Stimulated activated naive B cell treated with anti-CD40 and anti-IgM and Interleukin-4, amounts not matched to agents 10 μg/mL and 1 μg/mL and 100 μg/mL, for 72 hours (primary cell): ENCODE data around the gene MYO1D.

Source experiments
- ATAC-seq, 2 donors: fragments of 150-1000 bp; cut with Tn5 transposase; replicated peaks; 2 replicates each; pipeline ENCODE4 v1.10.0; 2021; ENCODE audit warnings: moderate library complexity in 1 of 2
- DNase-seq: peaks from one replicate; pipeline ENCODE4 v3.0.0; 2021
- H3K27ac Mint-ChIP-seq: one replicate; pipeline ENCODE4 v1.8.0; 2022; ENCODE audit warnings: mild to moderate bottlenecking, mixed read lengths
- H3K27me3 Mint-ChIP-seq, 2 donors: one replicate each; pipeline ENCODE4 v1.8.0; 2022; ENCODE audit warnings: mixed read lengths in 2 of 2
- H3K36me3 Mint-ChIP-seq, 2 donors: one replicate each; pipeline ENCODE4 v1.8.0; 2022; ENCODE audit warnings: mixed read lengths in 2 of 2, mild to moderate bottlenecking in 1 of 2
- H3K4me1 Mint-ChIP-seq, 2 donors: one replicate each; pipeline ENCODE4 v1.8.0; 2022; ENCODE audit warnings: mixed read lengths in 2 of 2, mild to moderate bottlenecking in 1 of 2
- H3K4me3 Mint-ChIP-seq, 2 donors: one replicate each; pipeline ENCODE4 v1.8.0; 2022; ENCODE audit warnings: mild to moderate bottlenecking in 2 of 2, mixed read lengths in 2 of 2, moderate library complexity in 1 of 2
- H3K9me3 Mint-ChIP-seq, 2 donors: one replicate each; pipeline ENCODE4 v1.8.0; 2022; ENCODE audit warnings: mixed read lengths in 2 of 2, mild to moderate bottlenecking in 1 of 2

MYO1D gene

DNA sequence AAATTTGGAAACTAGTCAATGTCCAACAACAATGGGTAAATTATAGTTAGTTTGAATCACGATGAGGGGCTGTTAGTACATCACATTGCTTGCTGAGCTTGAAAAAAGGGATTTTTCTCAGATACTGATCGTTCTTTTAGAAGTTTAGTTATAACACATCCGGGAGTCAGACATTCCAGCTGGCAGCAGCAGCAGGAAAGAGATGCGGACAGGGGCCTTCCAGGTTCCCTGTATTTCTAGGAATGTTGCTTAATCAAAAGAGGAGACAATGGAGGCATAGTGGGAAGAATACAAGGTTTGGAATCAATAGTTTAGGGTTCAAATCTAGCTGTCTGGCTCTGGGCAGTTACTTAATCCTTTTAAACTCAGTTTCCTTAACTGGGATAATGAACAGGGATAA, 362.3 kb downstream of the MYO1D start:
- no peak overlapping the region for H3K27ac Mint-ChIP-seq
- peaks cover 35 to 61% of the 10 kb centered on the region in 2 donors for H3K4me1 Mint-ChIP-seq
- DNase-seq (no peak), ATAC-seq (no peak)
- no peaks in the 10 kb centered on the region for H3K9me3 Mint-ChIP-seq
- H3K36me3 Mint-ChIP-seq: no peaks in the 10 kb centered on the region
- H3K4me3 Mint-ChIP-seq: no peak overlapping the region
- H3K27me3 Mint-ChIP-seq: peaks cover 6 to 7% of the 10 kb centered on the region in 2 donors

DNA sequence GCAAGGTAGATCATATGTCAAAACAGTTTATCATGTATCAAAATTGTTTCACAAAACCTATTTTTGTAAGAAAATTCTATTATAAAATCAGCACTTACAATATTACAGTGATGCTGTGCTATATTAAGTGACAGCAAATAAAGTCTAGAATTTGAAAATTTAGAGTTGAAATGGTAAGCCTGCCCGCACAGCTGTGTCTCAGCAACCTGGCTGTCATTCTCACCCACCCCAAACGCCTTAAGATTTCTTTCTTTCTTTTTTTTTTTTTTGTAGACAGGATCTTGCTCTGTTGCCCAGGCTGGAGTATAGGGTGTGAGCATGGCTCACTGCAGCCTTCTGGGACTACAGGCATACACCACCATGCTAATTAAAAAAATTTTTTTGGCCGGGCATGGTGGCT, 363.3 kb downstream of the MYO1D start:
- no peak overlapping the region for H3K4me3 Mint-ChIP-seq
- no peaks in the 10 kb centered on the region for H3K36me3 Mint-ChIP-seq
- DNase-seq (no peak), ATAC-seq (no peak)
- H3K27ac Mint-ChIP-seq: no peak overlapping the region
- H3K27me3 Mint-ChIP-seq: peaks cover 0 to 7% of the 10 kb centered on the region in 2 donors
- no peaks in the 10 kb centered on the region for H3K9me3 Mint-ChIP-seq
- peaks cover 34 to 57% of the 10 kb centered on the region in 2 donors for H3K4me1 Mint-ChIP-seq

DNA sequence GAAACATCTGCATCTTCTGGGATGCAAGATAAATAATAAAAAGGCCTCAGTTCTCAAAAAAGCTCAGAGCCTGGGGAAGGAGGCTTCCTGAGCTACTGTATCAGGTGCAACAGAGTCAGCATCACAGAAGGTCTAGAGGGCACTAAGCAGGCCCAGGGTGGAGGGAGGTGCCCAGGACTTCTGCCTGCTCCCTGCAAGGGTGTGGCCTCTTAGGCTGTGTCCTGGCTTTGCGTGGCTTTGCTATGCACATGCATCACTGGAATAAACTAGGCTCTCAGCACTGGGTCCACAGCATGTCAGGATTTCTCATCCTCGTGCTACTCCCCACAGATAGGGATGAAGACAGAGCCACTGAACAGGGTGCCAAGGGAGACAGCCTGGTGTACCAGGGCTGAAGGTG, 364.6 kb downstream of the MYO1D start:
- H3K4me1 Mint-ChIP-seq: peaks cover 28 to 46% of the 10 kb centered on the region in 2 donors
- H3K36me3 Mint-ChIP-seq: no peaks in the 10 kb centered on the region
- no peak overlapping the region for H3K27ac Mint-ChIP-seq
- no peak for DNase-seq
- no peak overlapping the region for H3K4me3 Mint-ChIP-seq
- no peak for ATAC-seq
- H3K9me3 Mint-ChIP-seq: no peaks in the 10 kb centered on the region
- peaks cover 0 to 7% of the 10 kb centered on the region in 2 donors for H3K27me3 Mint-ChIP-seq

DNA sequence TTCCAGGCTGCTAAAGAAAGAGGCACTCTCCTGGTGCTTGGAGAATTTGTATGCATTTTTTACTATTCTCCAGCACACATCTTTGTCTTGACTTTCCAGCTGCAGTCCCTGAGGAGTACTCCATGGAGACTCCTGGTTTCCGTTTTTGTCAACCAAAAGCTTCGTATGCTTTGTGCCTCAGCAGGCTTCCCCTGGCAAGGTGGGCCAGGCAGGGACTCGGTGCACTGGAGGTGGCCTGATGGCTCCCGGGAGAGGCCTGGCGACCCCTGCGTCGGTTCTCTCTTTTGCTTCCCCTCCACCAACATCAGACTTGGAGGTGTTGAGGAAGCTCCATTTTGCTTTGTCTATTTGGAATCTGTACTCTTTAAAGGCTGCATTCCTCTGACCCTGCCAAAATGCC, 366.5 kb downstream of the MYO1D start:
- H3K4me1 Mint-ChIP-seq: peaks cover 15 to 34% of the 10 kb centered on the region in 2 donors
- no peaks in the 10 kb centered on the region for H3K9me3 Mint-ChIP-seq
- H3K36me3 Mint-ChIP-seq: no peaks in the 10 kb centered on the region
- DNase-seq (no peak), ATAC-seq (no peak)
- H3K27me3 Mint-ChIP-seq: peaks cover 0 to 7% of the 10 kb centered on the region in 2 donors
- no peak overlapping the region for H3K4me3 Mint-ChIP-seq
- no peak overlapping the region for H3K27ac Mint-ChIP-seq

DNA sequence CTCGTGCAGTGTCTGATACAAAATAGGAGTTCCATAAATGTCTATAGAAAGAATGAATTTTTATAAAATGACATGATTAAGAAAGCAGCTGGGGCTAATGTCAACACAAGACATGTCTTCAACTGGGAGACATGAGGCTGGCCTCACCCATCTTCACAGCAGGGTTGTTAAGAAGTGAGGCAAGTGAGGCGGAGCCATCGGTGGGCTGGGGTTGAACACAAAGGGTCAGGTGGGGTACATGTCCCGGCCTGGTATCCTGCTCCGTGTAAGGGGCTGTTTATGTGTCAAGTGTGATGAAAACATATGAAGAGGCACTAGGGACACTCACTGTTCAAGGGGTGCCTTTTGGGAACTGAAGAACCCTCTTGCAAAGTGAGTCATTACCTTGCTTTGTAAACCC, 368.0 kb downstream of the MYO1D start:
- H3K27ac Mint-ChIP-seq: no peak overlapping the region

DNA sequence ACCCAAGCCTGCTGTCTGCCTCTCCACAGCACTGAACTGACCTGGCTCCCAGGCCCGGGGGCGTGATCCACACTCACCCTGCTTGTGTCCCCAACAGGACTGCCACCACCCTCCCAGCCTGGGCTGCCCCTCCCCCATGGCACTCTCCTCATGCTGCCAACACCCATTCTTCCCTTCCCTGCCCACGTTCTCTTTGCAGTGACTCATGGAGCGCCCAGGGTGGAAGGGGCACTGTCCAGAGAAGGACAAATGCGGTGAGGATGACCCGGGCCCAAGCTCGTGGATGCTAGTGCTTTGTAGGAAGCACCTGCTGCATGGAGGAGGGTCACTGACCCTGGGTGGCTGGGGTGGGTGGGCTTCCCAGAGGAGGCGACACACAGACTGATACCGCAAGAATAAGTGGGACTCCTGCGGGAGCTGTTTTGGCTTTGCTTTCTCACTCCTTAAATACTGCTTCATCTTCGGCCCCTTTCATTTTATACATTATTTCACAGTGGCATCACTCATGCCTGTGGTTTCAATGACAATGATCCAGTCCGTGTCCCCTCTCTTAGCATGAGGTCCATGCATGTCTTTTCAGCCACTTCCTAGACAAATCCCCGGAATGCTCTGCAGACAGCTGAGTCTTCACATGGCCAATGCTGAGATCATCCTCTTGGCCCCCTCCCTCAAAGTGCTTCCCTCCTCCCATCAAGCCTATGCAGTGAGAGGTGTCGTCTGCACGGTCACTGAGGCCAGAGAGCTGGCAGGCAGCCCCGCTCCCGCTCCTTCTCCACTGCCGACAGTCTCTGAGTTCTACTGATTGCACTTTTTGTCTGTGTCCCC, 372.5 kb downstream of the MYO1D start:
- Mint-ChIP-seq H3K4me3 (peak overlapping the region; percentile 56 to 63), H3K27ac (peak overlapping the region; percentile 91), H3K9me3 (no peaks in the 10 kb centered on the region), H3K36me3 (peaks cover 0 to 1% of the 10 kb centered on the region in 2 donors), H3K27me3 (no peaks in the 10 kb centered on the region), H3K4me1 (peaks cover 34 to 53% of the 10 kb centered on the region in 2 donors)
- no peak for ATAC-seq
- no peak for DNase-seq

More for the DNA sequence above, 368.0 kb downstream of the MYO1D start:
- DNase-seq: no peak
- no peak for ATAC-seq
- Mint-ChIP-seq H3K4me3 (no peak overlapping the region), H3K27me3 (peaks cover 0 to 7% of the 10 kb centered on the region in 2 donors), H3K9me3 (no peaks in the 10 kb centered on the region), H3K36me3 (no peaks in the 10 kb centered on the region), H3K4me1 (peaks cover 25 to 44% of the 10 kb centered on the region in 2 donors)

DNA sequence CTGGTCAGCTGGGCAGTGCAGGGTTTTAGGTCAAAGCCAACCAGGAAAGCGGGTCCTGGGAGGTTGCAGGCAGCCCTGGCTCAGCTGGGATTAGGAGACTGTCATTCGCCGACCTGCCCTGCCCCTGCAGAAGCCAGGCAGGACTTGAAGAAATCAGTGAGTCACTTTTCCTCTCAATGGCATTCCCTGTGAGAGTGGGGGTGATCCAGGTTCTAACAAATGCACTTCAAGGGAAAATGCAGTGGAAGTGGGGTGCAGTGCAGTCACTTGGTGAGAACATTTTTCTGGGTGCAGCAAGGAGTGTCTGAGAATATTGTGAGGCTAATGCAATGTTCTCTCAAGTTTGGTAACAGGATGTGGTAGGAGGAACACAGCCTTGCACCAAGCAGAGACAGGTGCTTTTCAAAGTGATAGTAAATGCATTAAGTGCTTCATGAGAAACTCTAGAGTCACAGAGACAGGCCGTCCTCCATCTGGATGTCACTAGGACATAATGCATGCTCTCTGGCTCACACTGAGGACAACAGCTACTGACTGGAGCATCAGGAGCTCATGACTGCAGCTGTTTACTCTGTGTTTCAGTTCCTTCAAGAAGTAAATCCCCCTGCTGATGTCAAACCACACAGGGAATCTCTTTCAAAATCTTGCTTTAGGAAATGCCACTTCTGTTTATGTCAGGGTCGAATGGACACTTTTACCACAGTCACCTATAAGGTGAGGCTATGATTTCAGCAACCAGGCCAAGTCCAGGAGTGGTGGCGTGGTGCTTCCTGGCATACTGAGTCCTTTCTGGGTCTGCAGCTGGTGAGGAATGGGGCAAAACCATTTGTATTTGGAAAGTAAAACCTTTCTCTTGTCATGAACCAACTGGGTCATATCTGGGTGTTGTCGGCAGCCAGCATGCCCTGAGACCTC, 373.4 kb downstream of the MYO1D start:
- Mint-ChIP-seq H3K4me1 (peaks cover 31 to 46% of the 10 kb centered on the region in 2 donors), H3K27me3 (no peaks in the 10 kb centered on the region), H3K9me3 (no peaks in the 10 kb centered on the region), H3K36me3 (peaks cover 0 to 2% of the 10 kb centered on the region in 2 donors), H3K27ac (peak overlapping the region; percentile 80), H3K4me3 (peak overlapping the region; percentile 56 to 63)
- peak; percentile 71 for DNase-seq
- ATAC-seq: peak; percentile 98

DNA sequence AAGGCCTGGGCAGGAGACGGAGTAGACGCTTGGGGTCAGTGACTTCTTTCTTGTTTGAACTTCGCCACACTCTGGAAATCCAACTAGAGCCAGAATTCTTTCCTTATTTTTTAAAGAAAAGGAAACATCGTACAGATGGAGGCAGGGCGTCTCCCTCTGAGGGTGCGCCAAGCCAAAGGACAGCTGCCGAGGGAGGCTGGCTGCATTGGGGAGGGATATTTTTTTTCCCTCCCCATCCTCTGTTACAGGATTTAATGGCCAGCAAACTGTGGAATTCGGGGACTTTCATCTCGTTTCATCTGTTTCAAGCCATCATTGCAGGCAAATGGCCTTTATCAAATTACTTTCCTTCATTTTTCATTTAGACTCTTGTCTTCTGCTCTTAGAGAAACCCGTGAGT, 374.2 kb downstream of the MYO1D start:
- peaks cover 31 to 45% of the 10 kb centered on the region in 2 donors for H3K4me1 Mint-ChIP-seq
- H3K4me3 Mint-ChIP-seq: peak overlapping the region in 1 of 2 donors; percentile 25
- H3K27ac Mint-ChIP-seq: peak overlapping the region; percentile 69
- H3K36me3 Mint-ChIP-seq: peaks cover 0 to 2% of the 10 kb centered on the region in 2 donors
- H3K9me3 Mint-ChIP-seq: no peaks in the 10 kb centered on the region
- H3K27me3 Mint-ChIP-seq: no peaks in the 10 kb centered on the region
- ATAC-seq (no peak), DNase-seq (no peak)

DNA sequence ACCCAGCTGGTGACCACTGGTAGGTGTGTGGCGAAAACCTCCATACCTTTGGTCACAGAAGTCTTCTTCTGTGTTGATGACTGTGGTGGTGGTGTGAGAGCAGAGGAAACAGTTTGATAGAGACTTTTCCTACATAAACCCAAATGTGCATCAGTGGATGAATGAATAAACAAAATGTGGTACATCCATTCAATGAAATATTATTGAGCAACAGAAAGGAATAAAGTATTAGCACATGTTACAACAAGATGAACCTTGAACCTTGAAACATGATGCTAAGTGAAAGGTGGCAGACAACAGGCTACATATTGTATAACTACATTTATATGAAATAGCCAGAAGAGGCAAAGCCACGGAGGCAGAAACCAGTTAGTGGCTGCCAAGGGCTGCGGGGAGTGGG, 374.9 kb downstream of the MYO1D start:
- no peak for DNase-seq
- H3K4me1 Mint-ChIP-seq: peaks cover 31 to 45% of the 10 kb centered on the region in 2 donors
- no peaks in the 10 kb centered on the region for H3K9me3 Mint-ChIP-seq
- no peak for ATAC-seq
- H3K27me3 Mint-ChIP-seq: no peaks in the 10 kb centered on the region
- no peak overlapping the region for H3K4me3 Mint-ChIP-seq
- H3K36me3 Mint-ChIP-seq: peaks cover 0 to 2% of the 10 kb centered on the region in 2 donors
- H3K27ac Mint-ChIP-seq: peak overlapping the region; percentile 42

DNA sequence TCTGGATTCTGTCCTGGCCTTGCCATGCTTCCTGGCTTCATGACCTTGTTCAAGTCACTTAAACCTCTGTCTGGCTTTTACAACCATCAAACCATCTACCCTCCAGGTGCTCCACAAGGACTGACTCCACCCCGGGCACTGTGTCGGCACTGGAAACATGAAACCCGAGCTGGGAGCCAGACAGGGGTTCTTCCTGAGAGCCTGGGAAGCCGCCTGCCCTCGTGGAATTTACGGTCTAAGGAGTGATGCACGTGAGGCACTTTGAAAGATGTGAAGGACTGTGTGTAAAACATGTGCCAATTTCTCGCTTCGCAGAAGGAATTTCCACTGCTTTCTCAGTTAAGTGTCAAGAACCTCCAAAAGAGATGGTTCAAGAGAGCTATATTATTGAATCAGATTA, 378.5 kb downstream of the MYO1D start:
- Mint-ChIP-seq H3K27ac (no peak overlapping the region), H3K36me3 (peaks cover 0 to 2% of the 10 kb centered on the region in 2 donors), H3K9me3 (no peaks in the 10 kb centered on the region), H3K4me1 (peaks cover 24 to 48% of the 10 kb centered on the region in 2 donors), H3K27me3 (no peaks in the 10 kb centered on the region), H3K4me3 (no peak overlapping the region)
- DNase-seq (no peak), ATAC-seq (no peak)

DNA sequence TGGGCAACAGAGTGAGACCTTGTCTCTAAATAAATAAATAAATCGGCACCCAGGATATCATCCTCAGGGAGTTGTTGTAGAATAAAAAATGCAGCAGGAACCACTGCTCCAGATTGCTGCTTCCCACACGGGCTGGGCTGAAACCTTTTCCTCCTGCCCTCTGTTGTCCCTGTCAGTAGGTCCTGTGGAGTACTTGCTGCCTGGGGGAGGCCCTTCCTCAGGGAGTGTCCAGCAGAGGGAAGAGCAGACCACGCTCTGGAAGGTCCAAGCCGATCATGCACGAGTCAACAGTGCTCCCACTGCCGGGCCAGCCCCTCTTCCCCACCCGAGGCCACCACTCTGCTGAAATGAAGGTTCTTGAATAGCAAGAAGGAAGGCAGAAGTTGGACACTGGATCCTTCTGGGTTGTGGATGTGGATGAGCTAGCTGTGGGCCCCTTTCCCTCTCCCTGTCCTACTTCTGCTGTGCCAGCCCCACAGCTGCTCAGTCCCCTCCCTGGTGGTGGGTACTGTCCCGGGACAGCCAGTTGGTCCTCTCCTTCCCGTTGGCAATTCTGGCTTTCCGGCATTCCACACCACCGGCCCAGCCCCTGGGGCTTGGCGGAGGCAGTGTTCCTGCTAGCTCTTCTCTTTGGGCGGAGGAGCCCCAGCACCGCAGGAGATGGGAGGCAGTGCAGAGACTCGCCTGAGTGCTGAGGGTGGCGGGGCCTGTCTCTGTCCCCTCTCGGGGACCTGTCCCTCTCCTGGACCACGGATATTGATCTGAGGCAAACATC, 379.3 kb downstream of the MYO1D start:
- H3K4me1 Mint-ChIP-seq: peaks cover 26 to 48% of the 10 kb centered on the region in 2 donors
- no peak for ATAC-seq
- H3K36me3 Mint-ChIP-seq: peaks cover 0 to 4% of the 10 kb centered on the region in 2 donors
- no peaks in the 10 kb centered on the region for H3K9me3 Mint-ChIP-seq
- DNase-seq: no peak
- H3K4me3 Mint-ChIP-seq: no peak overlapping the region
- H3K27ac Mint-ChIP-seq: no peak overlapping the region
- no peaks in the 10 kb centered on the region for H3K27me3 Mint-ChIP-seq

DNA sequence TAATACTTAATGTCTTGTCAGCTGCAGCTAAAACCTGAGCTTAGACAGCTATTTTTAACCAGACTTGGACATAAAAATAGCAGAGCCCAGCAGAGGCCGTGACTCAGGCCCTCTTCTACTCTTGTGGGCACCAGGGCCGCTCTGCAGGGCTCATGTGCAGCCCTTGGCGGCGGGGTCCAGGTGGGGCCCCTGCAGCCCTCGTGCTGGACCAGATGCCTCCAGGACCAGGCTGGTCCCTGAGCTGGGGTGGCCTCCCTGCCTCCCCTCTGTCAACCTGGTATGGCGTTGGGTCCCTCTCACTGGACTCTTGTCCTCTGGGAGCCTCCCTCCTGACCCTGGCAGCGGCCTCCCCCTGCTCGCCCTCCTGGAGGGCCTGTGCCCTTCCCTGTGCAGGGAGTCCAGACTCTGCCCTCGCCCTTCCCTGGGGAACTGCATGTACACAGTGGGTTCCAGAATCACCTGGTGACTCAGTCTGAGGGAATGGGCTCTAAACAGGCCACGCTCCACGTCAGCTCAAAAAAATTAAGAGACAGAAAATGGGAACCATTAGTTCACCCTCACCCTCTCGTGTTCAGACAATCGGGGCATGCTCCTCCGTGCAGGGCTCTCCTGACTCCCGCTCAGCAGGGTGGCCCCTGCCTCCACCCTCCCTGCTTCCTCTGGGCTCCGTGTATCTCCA, 380.4 kb downstream of the MYO1D start:
- no peak overlapping the region for H3K4me3 Mint-ChIP-seq
- H3K27me3 Mint-ChIP-seq: no peaks in the 10 kb centered on the region
- peaks cover 28 to 49% of the 10 kb centered on the region in 2 donors for H3K4me1 Mint-ChIP-seq
- H3K27ac Mint-ChIP-seq: no peak overlapping the region
- DNase-seq: no peak
- H3K9me3 Mint-ChIP-seq: no peaks in the 10 kb centered on the region
- H3K36me3 Mint-ChIP-seq: peaks cover 3 to 7% of the 10 kb centered on the region in 2 donors
- no peak for ATAC-seq

DNA sequence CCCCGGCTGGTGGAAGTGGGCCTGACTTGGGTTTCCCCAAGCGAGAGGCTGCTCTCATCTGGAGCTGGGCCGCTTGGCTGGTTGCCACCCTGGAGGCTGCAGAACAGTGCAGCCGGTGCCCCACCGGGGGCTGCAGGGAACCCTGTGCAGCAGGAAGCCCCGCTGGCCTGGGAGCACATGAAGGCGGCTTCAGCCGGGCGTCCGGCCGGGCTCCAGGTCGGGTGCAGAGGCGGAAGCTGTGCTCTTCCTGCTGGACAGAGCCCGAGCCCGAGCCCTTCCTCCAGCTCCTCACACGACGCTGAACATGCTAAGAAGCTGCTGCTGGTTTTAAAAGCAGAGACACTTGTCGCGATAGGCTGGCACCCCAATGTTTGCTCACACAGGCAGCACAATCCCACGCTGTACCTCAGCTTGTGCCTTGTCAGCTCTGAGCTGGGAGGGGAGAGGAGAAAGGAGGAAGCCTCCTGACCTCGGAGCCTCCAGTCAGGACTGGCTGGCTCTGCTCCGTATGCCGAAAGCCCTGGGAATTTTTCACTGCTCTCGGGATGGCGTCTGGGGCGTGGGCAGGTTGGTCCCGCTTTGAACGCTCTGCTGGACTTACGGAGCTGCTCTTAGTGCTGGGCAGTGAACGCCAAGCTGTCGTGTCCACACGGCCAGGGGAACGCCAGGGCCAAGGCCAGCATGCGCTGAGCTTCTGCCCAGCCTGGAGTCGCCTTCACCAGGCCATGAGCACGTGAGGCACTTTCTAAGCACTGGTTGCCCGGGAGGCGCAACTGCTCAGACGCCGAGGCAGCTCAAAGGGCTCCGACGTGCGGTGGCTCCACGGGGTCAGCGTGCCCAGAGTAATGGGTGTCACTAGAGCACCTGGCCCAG, 381.3 kb downstream of the MYO1D start:
- DNase-seq (no peak), ATAC-seq (peak; percentile 71 to 78)
- peaks cover 32 to 59% of the 10 kb centered on the region in 2 donors for H3K4me1 Mint-ChIP-seq
- no peaks in the 10 kb centered on the region for H3K27me3 Mint-ChIP-seq
- peaks cover 3 to 6% of the 10 kb centered on the region in 2 donors for H3K36me3 Mint-ChIP-seq
- H3K9me3 Mint-ChIP-seq: no peaks in the 10 kb centered on the region
- H3K4me3 Mint-ChIP-seq: no peak overlapping the region
- H3K27ac Mint-ChIP-seq: no peak overlapping the region
